Tibial nerve (tissue), 3 donors: Measurements from ENCODE around the gene FOXRED1.

Experiments used
- CTCF ChIP-seq, 5 experiments: fragments of 200-600 bp in 3 of 5; fragments of 450-650 bp in 2 of 5; sonication (generic) in 3 of 5; IDR thresholded peaks; one replicate each; pipeline ENCODE4 v1.5.1; 2016 to 2019; ENCODE audit warnings: antibody characterized with exemption in 5 of 5, mild to moderate bottlenecking in 3 of 5, moderate library complexity in 2 of 5
- POLR2A ChIP-seq, 2 donors: fragments of 450-650 bp; IDR thresholded peaks; one replicate each; pipeline ENCODE4 v1.6.1; 2017; ENCODE audit warnings: antibody characterized with exemption in 2 of 2, mild to moderate bottlenecking in 2 of 2, moderate library complexity in 2 of 2

GRCh38 chr11:126281666-126282175 lies 12.8 kb downstream of the FOXRED1 start:
- TF ChIP-seq CTCF (IDR thresholded peaks at IDR 0.05) (no peak), POLR2A (IDR thresholded peaks at IDR 0.05) (no peak)
